ENCODE results near the gene LLGL2.
A peak's percentile ranks its signal among the peaks of the same experiment; 100 is the strongest.

The LLGL2 gene

DNA sequence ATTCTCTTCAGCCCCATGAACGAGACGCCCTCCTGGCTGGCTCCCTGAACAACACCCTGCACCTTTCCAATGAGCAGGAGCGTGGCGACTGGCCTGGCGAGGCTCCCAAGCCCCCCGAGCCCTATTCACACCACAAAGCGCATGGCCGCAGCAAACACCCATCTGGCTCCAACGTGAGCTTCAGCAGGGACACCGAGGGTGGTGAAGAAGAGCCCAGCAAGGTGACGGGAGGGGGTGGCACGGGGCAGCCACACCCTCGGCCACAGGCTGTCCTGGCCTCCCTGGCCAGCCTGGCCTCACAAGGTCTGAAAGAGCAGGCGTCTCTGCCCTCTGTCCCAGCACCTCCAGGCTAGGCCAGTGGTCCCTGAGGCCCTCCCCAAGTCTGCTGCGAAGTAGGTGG lies 33.8 kb upstream of the LLGL2 start:
- no peak for DNase-seq

DNA sequence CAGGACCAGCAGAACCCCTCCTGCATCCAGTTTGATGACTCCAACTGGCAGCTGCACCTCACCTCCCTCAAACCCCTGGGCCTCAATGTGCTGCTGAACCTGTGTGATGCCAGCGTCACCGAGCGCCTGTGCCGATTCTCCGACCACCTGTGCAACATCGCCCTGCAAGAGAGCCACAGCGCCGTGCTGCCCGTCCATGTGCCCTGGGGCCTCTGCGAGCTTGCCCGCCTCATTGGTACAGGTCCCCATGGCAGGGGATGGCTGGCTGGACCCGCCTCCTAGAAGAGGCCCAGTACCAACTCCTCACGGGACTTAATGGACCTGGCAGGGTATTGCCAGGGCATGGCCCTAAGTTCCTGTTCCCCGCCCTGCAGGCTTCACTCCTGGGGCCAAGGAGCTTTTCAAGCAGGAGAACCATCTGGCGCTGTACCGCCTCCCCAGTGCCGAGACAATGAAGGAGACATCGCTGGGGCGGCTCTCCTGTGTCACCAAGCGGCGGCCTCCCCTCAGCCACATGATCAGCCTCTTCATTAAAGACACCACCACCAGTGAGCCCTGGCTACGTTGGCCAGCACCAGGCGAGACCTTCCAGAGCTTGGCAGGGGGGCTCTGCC lies 32.8 kb upstream of the LLGL2 start:
- no peak for DNase-seq

DNA sequence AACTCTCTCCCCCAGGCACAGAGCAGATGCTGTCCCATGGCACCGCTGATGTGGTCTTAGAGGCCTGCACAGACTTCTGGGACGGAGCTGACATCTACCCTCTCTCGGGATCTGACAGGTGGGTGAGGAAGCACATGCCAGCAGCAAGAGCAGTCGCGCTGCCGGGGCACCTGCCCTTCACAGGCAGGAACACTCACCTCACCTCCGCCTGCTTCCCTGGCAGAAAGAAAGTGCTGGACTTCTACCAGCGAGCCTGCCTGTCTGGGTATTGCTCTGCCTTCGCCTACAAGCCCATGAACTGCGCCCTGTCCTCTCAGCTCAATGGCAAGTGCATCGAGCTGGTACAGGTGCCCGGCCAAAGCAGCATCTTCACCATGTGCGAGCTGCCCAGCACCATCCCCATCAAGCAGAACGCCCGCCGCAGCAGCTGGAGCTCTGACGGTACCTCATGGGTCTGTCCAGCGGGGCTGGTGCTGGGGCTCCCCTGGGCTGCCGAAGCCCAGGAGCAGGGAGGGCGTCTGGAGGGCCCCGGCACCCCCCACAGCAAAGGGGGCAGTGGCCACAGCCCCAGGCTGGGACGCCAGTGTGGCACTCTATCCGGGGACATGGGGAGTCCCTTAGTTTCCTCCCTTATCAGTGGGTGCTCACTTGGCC lies 31.9 kb upstream of the LLGL2 start:
- no peak for DNase-seq

DNA sequence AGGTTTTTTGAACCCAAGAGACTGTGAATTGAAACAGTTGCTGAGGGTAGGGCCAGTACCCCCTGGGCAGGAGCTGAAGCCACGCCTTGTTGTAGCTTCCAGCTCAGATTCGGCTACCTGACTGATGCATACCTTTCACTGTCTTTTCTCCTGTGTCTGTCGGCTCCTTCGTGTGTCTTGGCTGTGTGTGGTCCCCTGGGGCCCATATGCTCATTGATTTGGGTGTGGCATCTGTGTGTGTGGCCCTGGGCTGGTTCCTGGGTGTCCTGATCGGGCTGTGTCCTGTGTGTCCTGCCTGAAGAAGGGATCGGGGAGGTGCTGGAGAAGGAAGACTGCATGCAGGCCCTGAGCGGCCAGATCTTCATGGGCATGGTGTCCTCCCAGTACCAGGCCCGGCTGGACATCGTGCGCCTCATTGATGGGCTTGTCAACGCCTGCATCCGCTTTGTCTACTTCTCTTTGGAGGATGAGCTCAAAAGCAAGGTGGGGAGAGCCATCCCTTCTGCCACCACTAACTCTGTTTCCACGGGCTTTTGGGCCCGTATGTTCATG lies 31.1 kb upstream of the LLGL2 start:
- DNase-seq = no peak

DNA sequence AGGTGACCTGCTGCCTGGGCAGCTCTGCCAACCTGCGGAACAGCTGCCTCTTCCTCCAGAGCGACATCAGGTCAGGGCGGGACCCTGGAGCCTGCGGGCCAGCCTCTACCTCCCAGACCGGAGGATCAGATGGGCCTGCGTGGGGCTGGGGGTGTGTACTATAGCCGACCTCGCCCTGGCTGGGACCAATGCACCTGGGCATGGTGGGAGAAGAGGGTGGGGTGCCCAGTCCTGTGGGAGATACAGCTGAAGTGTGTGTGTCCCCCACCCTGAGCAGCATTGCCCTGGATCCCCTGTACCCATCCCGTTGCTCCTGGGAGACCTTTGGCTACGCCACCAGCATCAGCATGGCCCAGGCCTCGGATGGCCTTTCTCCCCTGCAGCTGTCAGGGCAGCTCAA lies 29.5 kb upstream of the LLGL2 start:
- no peak for DNase-seq

DNA sequence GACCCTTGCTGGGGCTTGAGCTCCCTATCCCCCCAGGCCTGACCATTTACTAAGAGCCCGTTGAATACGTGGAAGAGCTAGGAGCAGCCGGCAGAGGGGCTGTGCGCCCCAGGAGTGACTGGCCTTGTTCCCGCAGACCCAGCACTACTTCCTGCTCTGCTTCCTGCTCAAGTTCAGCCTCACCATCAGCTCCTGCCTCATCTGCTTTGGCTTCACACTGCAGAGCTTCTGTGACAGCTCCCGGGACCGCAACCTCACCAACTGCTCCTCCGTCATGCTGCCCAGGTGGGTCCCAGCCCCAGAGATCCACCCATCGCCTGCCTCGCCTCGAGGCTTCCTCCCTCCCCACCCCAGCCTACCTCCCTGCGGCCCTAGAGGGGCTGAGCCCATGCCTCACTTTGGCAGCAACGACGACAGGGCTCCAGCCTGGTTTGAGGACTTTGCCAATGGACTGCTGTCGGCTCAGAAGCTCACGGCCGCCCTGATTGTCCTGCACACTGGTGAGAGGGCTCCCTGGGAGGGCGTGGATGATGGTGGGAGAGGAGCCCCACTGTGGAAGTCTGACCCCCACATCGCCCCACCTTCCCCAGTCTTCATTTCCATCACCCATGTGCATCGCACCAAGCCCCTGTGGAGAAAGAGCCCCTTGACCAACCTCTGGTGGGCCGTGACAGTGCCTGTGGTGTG lies 27.3 kb upstream of the LLGL2 start:
- no peak for DNase-seq

DNA sequence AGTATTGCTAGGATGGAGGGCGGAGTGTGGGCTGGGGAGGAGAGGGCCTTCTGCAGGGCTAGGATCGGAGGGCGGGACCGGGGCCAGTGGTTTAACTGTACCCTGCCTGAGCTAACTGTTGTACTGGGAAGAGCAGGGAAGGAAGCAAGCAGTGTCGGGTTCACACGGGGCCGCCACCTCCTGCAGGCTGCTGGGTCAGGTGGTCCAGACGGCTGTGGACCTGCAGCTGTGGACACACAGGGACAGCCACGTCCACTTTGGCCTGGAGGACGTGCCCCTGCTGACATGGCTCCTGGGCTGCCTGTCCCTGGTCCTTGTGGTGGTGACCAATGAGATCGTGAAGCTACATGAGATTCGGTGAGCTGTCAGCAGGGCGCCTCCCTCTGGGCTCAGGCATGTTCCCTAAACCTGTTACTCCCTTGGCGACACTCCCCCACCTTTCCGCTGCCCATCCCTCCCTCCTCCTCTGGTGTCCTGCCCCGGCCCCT lies 26.7 kb upstream of the LLGL2 start:
- DNase-seq = no peak

DNA sequence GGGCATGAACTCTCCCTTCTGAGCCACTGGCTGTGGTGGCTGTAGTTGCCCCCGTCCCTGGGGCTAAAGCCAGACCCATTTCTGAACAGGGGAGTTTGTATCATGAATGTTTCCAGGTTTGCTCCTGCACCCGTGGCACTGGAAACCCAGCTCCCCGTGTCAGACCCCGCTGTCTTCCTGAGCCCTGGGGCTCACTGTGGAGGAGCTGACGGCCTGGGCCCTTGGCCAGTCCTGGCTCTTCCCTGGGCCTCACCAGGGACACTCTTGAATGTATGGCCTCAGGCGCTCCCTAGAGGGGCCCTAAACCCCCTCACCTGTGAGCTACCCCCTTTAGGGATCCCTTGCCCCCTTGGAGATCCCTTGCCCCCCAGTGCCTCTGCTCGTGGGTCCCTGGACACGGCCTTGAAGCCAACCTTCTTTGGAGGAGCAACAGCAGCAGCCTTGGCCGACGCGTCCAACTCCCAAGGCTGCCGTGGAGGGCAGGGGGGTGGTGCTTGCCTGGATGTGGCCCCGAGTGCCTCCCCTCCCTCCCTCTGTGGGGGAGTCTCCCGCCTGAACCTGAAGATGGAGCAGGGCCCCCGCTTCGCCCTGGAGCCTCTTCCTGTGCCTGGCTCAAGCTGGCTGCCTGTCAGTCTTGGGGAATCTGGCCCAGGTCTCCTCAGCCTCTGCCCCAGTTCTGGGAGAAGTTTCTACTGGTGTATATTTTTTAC lies 26.0 kb upstream of the LLGL2 start:
- no peak for DNase-seq

DNA sequence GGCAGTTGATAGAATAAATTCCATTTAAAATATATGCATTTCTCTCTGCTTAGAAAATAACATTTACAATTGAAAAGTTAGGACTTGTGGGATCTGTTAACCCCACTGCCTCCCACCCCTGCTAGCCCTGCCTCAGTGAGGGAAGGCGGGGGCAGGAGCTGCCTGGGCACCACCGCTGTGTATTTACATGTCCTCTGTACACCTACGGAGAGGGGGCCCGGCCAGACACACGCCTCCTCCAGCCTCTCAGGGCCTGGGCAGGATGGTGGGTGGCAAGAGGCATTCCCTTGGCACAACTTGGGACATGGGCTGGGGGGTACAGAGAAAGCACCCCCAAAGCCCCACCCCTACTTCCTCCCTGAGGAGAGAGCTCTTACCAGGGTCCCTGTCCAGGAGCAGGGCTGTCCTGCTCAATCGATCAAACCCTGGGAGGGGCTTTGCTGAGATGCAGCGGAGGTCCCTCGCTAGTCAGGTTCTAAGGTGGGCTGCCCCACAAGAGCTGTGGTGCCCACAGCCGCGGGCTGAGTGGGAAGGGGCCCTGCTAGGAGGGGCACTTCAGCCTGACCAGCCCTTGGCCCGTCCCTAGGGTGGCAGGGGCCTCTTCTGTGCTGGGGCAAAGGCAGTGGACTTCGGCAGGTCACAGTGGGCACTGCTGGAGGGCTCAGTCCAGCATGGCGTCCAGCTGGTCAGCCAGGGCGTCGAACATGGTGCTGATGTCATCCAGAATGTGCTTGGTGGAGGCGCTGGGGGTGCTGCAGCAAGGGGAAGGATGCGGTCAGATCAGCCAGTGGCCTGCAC lies 24.9 kb upstream of the LLGL2 start:
- DNase-seq = no peak

DNA sequence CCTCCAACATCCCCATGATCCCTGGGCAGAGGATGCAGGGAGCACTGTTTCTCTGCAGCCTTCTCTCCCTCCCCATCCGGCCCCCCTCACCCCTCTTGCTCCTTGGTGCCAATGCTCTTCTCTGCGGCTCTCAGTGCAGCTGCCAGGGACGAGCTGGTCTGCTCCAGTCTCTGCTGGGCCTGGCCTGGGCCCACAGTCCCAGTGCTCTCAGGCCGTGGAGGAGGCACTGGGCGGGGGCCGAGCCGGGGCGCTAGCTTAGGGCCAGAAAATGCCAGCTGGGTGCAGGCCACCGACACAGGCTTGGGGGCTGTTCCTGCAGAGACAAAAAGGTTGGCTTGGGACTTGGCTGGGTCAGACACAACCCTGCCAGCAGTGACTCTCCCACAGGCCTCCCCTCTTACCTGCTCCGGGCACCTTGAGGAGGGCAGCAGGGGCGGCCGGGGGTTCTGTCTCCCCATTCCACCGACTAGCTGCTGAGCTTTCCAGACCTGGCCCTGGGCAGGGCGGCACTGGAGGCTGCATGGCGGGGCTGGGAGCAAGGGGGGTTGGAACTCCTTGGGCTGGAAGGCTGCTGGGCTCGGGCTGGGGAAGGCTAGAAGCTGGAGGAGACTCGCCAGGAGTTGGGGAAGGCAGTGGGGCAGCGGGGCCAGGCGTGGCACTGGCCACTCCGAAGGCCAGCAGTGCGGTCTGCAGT lies 24.0 kb upstream of the LLGL2 start:
- DNase-seq = peak; percentile 48

DNA sequence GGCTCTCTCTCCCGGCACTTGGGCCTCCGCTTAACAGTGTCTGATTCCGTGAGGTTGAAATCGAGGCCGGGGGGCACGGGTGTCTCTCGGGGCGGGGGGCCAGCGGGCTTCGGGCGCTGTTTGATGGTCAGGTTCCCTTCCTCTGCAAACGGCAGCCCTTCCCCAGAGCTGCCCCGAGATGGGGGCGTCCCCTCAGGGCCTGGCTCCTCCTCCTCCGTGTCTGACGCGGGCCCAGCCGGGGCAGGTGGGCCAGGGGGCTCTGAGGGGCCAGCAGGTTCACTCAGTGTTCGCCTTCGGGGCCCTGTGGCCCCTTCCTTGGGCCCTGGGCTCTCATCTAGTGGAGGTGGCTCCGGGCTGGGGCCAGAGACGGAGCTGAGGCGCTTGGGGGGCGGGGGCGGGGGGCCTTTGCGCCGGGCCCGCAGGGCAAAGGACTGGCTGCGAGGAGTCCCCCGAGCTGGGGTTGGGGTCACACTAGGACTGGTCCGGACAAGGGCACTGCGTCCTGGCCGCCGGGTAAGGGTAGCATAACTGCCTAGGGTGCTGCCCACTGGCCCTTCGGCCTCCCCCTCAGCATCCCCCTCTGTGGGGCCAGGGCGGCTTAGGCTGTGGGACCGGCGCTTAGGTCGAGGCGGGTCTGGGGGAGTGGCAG lies 23.3 kb upstream of the LLGL2 start:
- no peak for DNase-seq

DNA sequence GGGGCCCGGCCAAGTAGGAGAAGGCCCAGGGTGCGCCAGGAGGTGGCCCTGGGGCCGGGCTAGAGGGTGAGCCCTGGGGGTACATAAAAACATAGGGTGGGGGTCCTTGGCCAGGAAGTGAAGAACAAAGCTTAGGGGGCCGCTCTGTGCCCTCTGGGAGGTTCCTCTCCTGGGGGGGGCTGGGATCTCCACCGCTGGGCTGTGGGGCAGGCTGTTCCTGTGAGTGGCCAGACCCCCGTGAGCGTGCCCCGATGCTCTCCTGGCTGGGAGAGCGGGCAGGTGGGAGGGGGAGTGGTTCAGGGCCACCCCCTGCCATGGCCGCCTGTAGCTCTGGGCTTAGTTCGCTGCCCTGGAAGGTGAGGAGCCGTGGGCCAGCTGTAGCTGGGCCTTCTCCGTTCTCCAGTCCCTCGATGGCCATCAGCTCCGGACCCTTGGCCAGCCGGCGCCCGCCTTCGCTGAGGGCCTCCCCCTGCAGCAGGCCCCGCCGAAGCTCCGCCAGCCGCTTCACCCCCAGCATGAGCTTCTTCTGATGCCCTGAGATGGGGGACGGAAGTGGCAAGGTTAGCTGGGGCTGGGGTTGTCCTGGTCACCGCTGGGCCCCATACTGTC lies 22.7 kb upstream of the LLGL2 start:
- DNase-seq = no peak

DNA sequence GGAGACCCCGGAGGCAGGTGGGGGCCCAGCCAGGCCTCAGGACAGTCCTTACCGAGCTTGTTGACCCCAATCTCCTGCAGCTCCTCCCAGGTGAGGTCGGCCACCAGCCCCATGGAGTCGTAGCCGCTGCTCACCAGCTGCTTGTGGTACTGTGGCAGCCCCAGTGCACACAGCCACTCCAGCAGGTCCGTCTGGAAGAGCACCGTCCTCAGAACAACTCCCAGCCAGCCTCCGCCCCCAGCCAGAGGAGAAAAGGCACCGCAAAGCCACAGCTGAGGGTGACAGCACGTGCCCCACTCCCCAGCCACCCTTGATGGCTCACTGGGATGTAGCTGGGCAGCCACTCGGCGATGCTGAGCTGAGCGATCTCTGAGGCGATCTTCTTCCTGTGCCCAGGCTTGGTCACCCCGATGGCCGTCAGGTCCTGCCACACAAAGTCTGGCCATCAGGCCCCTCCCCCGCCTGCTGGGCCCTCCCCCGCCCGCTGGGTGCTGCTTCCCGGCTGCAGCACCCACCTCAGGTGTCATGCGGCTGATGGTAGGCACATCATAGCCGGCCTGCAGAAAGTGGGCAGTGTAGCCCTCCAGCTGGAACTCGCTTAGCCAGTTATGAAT lies 22.1 kb upstream of the LLGL2 start:
- no peak for DNase-seq

DNA sequence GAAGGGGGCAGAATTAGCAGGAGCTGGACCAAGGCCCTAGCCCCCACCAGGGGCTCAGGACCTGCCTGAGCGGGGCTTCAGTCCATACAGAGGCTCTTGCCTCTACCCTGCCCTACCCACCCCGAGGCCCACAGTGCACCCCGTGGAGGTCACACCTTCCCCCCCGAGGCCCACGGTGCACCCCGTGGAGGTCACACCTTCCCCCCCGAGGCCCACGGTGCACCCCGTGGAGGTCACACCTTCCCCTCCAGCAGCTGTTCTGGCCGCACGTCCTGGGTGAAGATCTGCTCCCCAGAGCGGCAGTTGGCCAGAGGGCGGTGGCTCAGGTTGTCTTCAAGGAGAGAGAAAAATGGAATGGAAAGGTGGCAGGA lies 21.5 kb upstream of the LLGL2 start:
- DNase-seq = no peak

DNA sequence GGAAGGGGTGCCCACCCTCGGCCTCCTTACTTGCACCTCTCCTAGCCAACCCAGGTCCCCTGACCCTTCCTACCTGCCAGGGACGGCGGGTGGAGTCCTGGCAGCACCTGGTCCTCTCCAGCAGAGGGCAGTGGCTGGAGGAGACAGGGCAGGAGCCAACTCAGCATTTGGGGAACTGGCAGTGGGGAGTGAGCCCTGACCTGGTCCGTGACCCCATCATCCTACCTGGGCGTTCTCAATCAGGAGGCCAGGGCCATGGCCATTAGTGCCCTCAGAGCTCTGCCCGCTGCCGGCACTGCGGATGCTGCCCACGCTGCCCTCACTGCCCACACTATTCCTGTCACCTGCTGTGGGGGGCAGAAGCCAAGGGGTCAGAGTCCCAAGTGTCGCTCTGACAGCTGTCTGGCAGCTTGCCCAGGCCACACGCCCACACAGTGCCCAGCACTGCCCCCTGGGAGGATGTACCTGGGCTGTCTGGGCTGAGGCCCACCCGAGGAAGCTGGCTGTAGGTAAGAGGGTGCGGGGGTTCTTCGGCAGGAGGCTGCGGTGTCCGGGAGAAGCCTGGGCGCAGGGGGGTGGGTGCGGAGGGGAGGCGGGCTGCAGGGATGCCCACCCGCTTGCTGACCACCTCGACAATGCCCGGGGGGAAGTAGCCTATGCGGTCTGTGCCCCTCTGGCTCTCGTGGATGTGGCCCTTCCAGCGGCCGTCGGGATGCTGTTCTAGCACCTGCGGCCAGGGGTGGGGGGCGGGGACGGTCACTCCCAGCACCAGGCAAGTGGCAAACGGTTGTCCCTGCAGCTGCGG lies 20.9 kb upstream of the LLGL2 start:
- no peak for DNase-seq

DNA sequence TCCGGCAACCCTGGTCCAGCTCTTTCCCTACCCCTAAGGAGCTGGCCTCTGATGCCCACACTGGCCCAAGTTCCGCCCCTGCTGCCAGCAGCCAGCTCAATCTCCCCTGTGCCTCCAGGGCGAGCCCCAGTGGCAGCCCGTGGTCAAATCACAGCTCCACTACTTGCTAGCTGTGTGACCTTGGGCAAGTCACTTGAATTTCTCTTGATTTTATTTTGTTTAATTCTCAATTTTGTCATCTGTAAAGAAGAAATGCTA lies 20.4 kb upstream of the LLGL2 start:
- DNase-seq = no peak

DNA sequence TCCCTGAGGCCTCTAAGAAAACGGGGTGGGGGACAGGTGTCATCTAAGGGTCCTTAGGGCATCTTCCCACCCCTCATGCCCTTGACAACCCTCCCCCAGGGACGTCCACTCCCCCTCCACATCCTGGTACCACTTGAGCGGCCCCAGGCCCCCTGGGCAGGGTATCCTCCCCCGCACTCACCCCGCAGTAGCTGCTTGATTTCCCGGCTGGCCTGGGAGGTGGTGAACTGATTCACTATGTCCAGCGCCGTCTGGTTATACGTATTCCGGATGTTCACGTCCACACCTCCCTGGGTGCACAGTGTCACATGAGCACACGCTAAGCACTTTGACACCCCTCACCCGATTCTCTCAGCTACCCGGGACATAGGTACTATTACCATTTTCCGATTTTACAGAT lies 19.9 kb upstream of the LLGL2 start:
- no peak for DNase-seq

DNA sequence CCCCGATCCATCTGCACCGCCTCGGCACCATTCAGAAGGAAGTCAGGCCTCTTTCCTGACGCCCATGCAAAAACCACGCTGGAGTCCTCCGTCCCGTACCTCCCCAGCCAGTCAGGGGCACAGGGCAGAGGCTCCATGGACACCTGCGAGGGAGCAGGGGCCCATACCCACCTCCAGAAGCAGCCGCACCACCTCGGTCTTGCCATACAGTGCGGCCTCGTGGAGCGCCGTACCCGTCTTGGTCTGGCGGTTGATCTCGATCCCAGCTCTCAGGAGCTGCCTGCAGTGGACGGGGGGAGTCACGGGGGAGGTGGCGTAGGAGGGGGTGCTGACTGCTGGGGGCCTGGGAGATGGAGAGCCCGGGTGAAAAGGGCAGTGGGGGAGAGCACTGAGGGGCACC lies 19.4 kb upstream of the LLGL2 start:
- no peak for DNase-seq

DNA sequence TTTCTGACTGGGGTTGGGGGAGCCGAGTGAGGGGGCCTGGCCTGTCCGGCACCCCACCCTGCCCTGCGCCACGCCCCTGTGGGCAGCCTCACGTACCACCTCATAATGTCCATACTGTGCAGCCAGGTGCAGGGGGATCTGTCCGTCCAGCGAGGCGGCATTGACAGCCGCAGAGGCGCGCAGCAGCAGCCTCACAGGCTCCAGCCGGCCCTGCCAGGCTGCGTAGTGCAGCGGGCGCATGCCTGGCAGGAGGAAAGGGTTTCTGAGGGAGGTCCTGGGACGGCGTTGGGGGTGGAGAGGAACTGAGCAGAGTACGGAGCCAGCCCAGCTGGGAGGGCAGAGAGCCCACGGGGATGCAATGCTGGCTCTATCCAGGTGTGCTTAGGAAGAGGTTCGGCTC lies 18.6 kb upstream of the LLGL2 start:
- no peak for DNase-seq
